ENCODE measurements around the gene EML1.
A peak's percentile ranks its signal among the peaks of the same experiment; 100 is the strongest.

The EML1 gene

GRCh38 chr14:99806836-99807235, 13.6 kb downstream of the EML1 start:
- DNase-seq: no peak

- DNase-seq: peak; percentile 33
These were observed 14.4 kb downstream of the EML1 start for GRCh38 chr14:99807413-99808153.

- DNase-seq: no peak
These were observed 14.9 kb downstream of the EML1 start for GRCh38 chr14:99808154-99808505.

GRCh38 chr14:99808515-99808914, 15.3 kb downstream of the EML1 start:
- no peak for DNase-seq

- no peak for DNase-seq
These were observed 16.1 kb downstream of the EML1 start for GRCh38 chr14:99809360-99809759.

GRCh38 chr14:99809859-99810558, 16.8 kb downstream of the EML1 start:
- DNase-seq: no peak

- no peak for DNase-seq
These were observed 17.3 kb downstream of the EML1 start for GRCh38 chr14:99810559-99810874.

GRCh38 chr14:99812096-99812750, 19.0 kb downstream of the EML1 start:
- DNase-seq: no peak

GRCh38 chr14:99812892-99813291, 19.7 kb downstream of the EML1 start:
- DNase-seq: no peak

GRCh38 chr14:99815696-99816095, 22.5 kb downstream of the EML1 start:
- no peak for DNase-seq

- DNase-seq: peak; percentile 7
These were observed 23.0 kb downstream of the EML1 start for GRCh38 chr14:99816217-99816616.

- no peak for DNase-seq
These were observed 23.4 kb downstream of the EML1 start for GRCh38 chr14:99816642-99817041.

- no peak for DNase-seq
These were observed 24.1 kb downstream of the EML1 start for GRCh38 chr14:99817331-99817730.

GRCh38 chr14:99818503-99819036, 25.4 kb downstream of the EML1 start:
- no peak for DNase-seq

- no peak for DNase-seq
These were observed 26.3 kb downstream of the EML1 start for GRCh38 chr14:99819514-99819913.

- no peak for DNase-seq
These were observed 27.6 kb downstream of the EML1 start for GRCh38 chr14:99820702-99821331.

GRCh38 chr14:99821519-99822508, 28.6 kb downstream of the EML1 start:
- DNase-seq: peak; percentile 39

- DNase-seq: no peak
These were observed 29.7 kb downstream of the EML1 start for GRCh38 chr14:99822800-99823455.

- no peak for DNase-seq
These were observed 31.6 kb downstream of the EML1 start for GRCh38 chr14:99824776-99825175.

- DNase-seq: no peak
These were observed 36.2 kb downstream of the EML1 start for GRCh38 chr14:99829450-99829849.

- DNase-seq: no peak
These were observed 38.1 kb downstream of the EML1 start for GRCh38 chr14:99831303-99831702.

Data from hematopoietic multipotent progenitor cell treated with erythropoietin and hydrocortisone succinate and interleukin-3 and kit ligand, for 8 days (in vitro differentiated cells).